Measurements from ENCODE around the gene ABCC3. TPM values are rescaled to one million over a fixed set of nuclear protein-coding genes. Genes with fewer than 3 reads are reported as not detected.

The ABCC3 gene
- total and polyA plus RNA-seq, 2 of the 8 experiments (the other 6 are each of a cell fraction or from before 2014, with no cell fraction given): 0.35 to 0.37 TPM

GRCh38 chr17:50638966-50639713 is 4.5 kb downstream of the ABCC3 start (continued):
- TF ChIP-seq SAP30 (IDR thresholded peaks at IDR 0.05; ENCODE audit: insufficient read depth, insufficient replicate concordance, low read length) (no peak), CHD1 (IDR thresholded peaks at IDR 0.05; ENCODE audit: low read depth, low read length) (no peak), SP4 (IDR thresholded peaks at IDR 0.05; ENCODE audit: low read length) (no peak), CBX8 (IDR thresholded peaks at IDR 0.05; ENCODE audit: borderline replicate concordance, low read depth, low read length) (no peak), PHF8 (conservative IDR thresholded peaks at IDR 0.05; ENCODE audit: low read depth, low read length) (no peak), BACH1 (IDR thresholded peaks at IDR 0.05; ENCODE audit: low read length) (no peak), TEAD4 (IDR thresholded peaks at IDR 0.05; ENCODE audit: low read depth, low read length) (no peak), GTF2F1 (IDR thresholded peaks at IDR 0.05; ENCODE audit: borderline replicate concordance, low read depth, low read length) (no peak)

All from H1 (cell line).